Right hindlimb (tissue), 1 donor: ENCODE measurements around the gene FAM131A.

ENCODE experiments used
- DNase-seq: peaks from one replicate; pipeline ENCODE4 v3.0.0-alpha.2; 2018

The FAM131A gene

GRCh38 chr3:184358921-184359350 is 21.5 kb downstream of the FAM131A start:
- DNase-seq, result no peak

- no peak for DNase-seq
Measured at GRCh38 chr3:184359610-184360009, 22.2 kb downstream of the FAM131A start.

GRCh38 chr3:184360070-184360928 is 22.9 kb downstream of the FAM131A start:
- no peak for DNase-seq

- DNase-seq, result no peak
Measured at GRCh38 chr3:184360929-184361531, 23.6 kb downstream of the FAM131A start.

- no peak for DNase-seq
Measured at GRCh38 chr3:184361532-184361931, 24.1 kb downstream of the FAM131A start, which contains the start of the genes CLCN2 and POLR2H. Gene CLCN2 (minus strand): TSS chr3:184361605. CDS start chr3:184361479, 126 bp downstream. Gene POLR2H (plus strand): TSS chr3:184361710. CDS start chr3:184363493, 1,783 bp downstream.

GRCh38 chr3:184361932-184362667 is 24.7 kb downstream of the FAM131A start:
- peak; percentile 79 for DNase-seq

- peak; percentile 98 for DNase-seq
Measured at GRCh38 chr3:184362668-184363546, 25.5 kb downstream of the FAM131A start.

GRCh38 chr3:184366619-184367289 is 29.4 kb downstream of the FAM131A start:
- no peak for DNase-seq

GRCh38 chr3:184368116-184368515 is 30.7 kb downstream of the FAM131A start:
- no peak for DNase-seq

- peak; percentile 66 for DNase-seq
Measured at GRCh38 chr3:184368586-184369183, 31.3 kb downstream of the FAM131A start.

- peak; percentile 85 for DNase-seq
Measured at GRCh38 chr3:184371570-184372018, 34.2 kb downstream of the FAM131A start.

- DNase-seq, result no peak
Measured at GRCh38 chr3:184372296-184372821, 35.0 kb downstream of the FAM131A start.

- DNase-seq, result no peak
Measured at GRCh38 chr3:184372911-184373310, 35.5 kb downstream of the FAM131A start.

GRCh38 chr3:184373422-184373821 is 36.0 kb downstream of the FAM131A start:
- DNase-seq, result no peak

- no peak for DNase-seq
Measured at GRCh38 chr3:184375747-184376461, 38.5 kb downstream of the FAM131A start.

GRCh38 chr3:184377374-184377773 is 40.0 kb downstream of the FAM131A start:
- no peak for DNase-seq

GRCh38 chr3:184377882-184378445 is 40.6 kb downstream of the FAM131A start, which contains the start of gene THPO:
Gene THPO (minus strand): TSS chr3:184378207. CDS start chr3:184376259, 1,948 bp downstream.
- no peak for DNase-seq

- peak; percentile 65 for DNase-seq
Measured at GRCh38 chr3:184378651-184379357, 41.4 kb downstream of the FAM131A start.
